ENCODE measurements around the gene RGS19. TPM values are rescaled to one million over a fixed set of nuclear protein-coding genes. Genes with fewer than 3 reads are reported as not detected.

RGS19 gene
- total RNA-seq, 2 experiments from 2014 or later: 39.6 to 40.2 TPM

DNA sequence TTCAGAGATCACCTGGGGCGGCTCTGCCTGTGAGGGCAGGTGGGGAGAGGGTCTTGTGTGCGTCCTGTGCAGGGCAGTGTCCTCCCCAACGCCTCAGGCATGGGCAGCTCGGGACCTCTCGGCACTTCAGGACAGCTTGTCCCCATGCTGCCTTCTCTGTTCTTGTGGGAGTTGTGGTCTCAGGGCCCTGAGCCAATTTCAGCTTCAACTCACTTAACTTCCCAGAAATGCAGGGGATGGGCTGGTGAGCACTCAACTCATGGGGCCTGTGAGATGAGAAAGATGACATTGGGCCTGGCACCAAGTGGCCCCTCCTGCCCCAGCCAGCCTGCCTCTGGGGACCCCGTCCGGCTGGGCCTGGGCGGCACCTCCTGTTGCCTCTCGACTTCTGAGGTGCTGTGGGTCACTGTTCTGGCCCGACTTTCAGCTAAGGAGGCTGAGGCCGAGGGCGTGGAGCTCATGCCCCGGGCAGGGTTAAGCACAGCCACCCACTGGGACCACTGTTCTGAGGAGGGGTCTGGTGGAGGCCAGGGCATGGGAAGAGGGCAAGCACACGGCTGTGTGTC, 6.7 kb downstream of the RGS19 start:
- no peak overlapping the region for H3K27ac Mint-ChIP-seq
- intact Hi-C loops (cut with DNase I, micrococcal nuclease): no loop called here
- H3K4me1 Mint-ChIP-seq: peaks cover 7% of the 10 kb centered on the region
- H3K36me3 Mint-ChIP-seq (ENCODE audit: low read depth): peaks cover 4% of the 10 kb centered on the region
- ChIA-PET POLR2A (no interaction called here), CTCF (interaction anchor here (0.5 to 0.7 kb wide), 2 partner anchors 26 to 28 kb away, joined by 3 read pairs; no protein-coding TSS in a partner anchor)
- no peaks in the 10 kb centered on the region for H3K9me3 Mint-ChIP-seq (ENCODE audit: low read depth)
- DNase-seq (no peak), ATAC-seq (no peak)
- H3K27me3 Mint-ChIP-seq: no peaks in the 10 kb centered on the region
- no peak overlapping the region for H3K4me3 Mint-ChIP-seq

DNA sequence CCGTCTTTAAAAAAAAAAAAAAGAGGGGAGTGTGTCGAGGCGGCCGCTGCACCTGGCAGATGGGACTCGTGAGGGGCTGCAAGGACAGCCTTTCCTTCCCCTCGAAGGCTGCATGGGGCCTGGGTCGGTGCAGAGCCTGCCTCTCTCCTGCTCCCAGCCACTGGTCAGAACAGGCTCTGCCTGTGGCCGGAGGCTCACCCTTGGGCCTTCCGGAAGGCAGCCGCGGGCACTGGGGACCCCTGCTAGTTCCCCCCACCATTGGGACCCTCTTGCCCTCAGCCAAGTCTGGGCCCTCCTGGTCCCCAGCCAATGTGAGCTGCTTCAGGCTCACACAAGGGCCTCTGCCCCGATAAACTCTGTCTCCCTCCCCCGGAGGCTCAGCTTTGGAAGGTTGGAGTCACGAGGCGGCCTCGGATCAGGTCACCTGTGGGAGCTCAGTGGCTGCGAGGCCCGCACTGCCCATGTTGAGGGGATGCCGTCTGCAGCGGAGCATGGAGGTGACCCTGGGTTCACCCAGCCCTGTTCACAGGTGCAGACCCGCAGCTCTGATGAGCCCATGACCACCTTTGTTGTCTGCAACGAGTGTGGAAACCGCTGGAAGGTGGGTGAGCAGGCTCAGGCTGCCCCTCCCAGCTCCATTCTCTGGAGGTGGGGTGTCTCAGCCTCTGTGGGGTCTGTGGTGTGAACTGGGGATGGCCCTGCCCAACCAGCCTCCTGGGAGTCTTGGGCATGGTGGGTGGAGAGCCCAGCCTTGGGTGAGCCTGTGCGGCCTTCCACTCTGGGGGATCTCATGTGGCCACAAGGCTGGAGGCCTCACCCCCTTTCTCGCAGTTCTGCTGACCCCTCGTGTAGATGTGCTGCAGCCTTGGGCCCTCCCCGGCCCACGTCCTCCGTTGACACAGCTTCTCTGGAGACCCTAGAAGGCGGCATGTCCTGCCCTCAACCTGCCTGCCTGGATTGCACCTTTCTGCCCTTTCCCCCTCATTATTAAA, 7.7 kb downstream of the RGS19 start:
- intact Hi-C loops (cut with DNase I, micrococcal nuclease): no loop called here
- no peaks in the 10 kb centered on the region for H3K27me3 Mint-ChIP-seq
- peaks cover 4% of the 10 kb centered on the region for H3K36me3 Mint-ChIP-seq (ENCODE audit: low read depth)
- CTCF ChIA-PET: no interaction called here
- peaks cover 15% of the 10 kb centered on the region for H3K4me1 Mint-ChIP-seq
- H3K4me3 Mint-ChIP-seq: no peak overlapping the region
- DNase-seq (no peak), ATAC-seq (no peak)
- no peak overlapping the region for H3K27ac Mint-ChIP-seq
- H3K9me3 Mint-ChIP-seq (ENCODE audit: low read depth): no peaks in the 10 kb centered on the region
- POLR2A ChIA-PET: no interaction called here

DNA sequence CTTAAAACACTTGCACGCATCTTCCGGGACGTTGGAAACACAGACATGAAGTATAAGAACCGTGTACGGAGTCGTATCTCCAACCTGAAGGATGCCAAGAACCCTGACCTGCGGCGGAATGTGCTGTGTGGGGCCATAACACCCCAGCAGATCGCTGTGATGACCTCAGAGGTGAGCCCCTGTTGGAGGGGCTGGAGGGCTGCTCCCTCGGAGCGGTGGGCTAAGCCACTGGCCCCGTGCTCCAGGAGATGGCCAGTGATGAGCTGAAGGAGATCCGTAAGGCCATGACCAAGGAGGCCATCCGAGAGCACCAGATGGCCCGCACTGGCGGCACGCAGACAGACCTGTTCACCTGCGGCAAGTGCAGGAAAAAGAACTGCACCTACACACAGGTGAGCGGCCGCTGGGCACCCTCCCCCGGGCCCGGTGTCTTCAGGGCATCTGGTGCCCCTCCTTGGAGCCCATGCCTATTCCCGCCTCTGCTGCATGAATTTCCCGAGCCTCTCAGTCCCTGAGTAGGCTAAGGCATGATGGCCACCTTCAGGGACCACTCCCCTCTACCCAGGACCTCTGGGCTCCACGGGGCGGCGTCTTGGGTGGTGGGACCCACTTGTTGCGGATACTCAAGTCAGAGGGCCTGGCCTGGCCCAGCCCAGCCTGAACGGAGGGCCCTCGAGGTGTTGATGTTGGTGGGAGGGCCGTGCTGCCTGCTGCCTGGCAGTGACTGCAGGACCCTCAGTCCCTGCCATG, 8.9 kb downstream of the RGS19 start:
- intact Hi-C loops (cut with DNase I, micrococcal nuclease): no loop called here
- Mint-ChIP-seq H3K4me1 (peaks cover 26% of the 10 kb centered on the region), H3K36me3 (ENCODE audit: low read depth) (peaks cover 4% of the 10 kb centered on the region), H3K9me3 (ENCODE audit: low read depth) (no peaks in the 10 kb centered on the region), H3K27me3 (no peaks in the 10 kb centered on the region), H3K27ac (no peak overlapping the region), H3K4me3 (no peak overlapping the region)
- ChIA-PET CTCF (interaction anchor here (1.6 kb wide), 1 partner anchor 9 kb away, joined by 4 read pairs; the partner anchor contains the start of genes OPRL1 and RGS19), POLR2A (no interaction called here)
- no peak for ATAC-seq
- no peak for DNase-seq

DNA sequence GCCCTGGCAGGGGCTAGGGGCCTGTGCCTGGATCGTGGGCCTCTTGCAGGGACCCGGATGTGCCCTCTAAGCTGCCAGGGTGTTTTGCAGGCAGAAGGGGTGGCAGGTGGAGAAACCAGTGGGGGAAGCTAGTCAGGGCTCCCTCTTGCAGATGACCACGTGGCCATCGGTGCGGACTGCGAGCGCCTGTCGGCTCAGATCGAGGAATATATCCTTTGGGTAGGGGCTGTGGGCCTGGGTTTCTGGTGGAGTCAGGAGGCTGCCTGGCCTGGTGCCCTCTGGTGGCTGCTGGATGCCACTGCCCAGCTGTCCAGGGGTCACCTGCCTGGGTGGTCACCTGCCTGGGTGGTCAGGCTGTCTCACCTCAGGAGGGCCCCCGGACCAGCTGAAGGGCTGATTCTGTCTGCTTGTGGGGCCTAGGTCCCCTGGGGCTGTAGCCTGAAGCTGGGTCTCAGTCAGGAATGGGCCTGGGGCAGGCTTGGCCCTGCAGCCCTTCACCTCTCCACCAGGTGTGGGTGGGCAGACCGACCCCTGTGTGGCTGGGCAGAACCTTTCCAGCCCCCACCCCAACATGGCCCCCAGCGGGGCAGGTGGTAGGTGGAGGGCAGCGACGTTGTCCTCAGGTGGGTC, 9.6 kb downstream of the RGS19 start:
- no peaks in the 10 kb centered on the region for H3K9me3 Mint-ChIP-seq (ENCODE audit: low read depth)
- ATAC-seq (no peak), DNase-seq (peak; percentile 61)
- ChIA-PET POLR2A (no interaction called here), CTCF (interaction anchor here (1.6 kb wide), 1 partner anchor 10 kb away, joined by 4 read pairs; the partner anchor contains the start of genes OPRL1 and RGS19)
- peaks cover 31% of the 10 kb centered on the region for H3K4me1 Mint-ChIP-seq
- H3K27ac Mint-ChIP-seq: no peak overlapping the region
- H3K4me3 Mint-ChIP-seq: no peak overlapping the region
- H3K36me3 Mint-ChIP-seq (ENCODE audit: low read depth): peaks cover 4% of the 10 kb centered on the region
- intact Hi-C loops (cut with DNase I, micrococcal nuclease): loop anchor here in 1 of 2 experiments (10.0 kb wide), 1 partner anchor 535 kb away; the partner anchor contains the start of gene PTK6
- H3K27me3 Mint-ChIP-seq: no peaks in the 10 kb centered on the region

DNA sequence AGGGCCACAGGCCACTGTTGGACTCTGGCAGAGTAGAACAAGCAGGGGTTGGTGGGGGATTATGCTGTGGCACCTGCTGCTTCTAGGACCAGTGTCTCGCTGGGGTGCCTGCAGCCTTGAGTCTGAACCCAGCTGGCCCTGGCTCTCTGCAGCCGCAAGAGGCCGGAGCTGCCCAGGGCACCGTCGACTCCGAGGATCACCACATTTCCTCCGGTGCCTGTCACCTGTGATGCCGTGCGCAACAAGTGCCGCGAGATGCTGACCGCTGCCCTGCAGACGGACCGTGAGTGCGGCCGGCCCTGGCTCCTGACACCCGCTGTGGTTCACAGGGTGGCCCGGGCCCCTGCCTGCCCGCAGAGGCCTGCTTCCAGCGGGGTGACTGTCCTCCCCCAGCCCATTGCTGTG, 10.1 kb downstream of the RGS19 start:
- H3K36me3 Mint-ChIP-seq (ENCODE audit: low read depth): peaks cover 4% of the 10 kb centered on the region
- ChIA-PET POLR2A (no interaction called here), CTCF (interaction anchor here (1.6 kb wide), 1 partner anchor 10 kb away, joined by 4 read pairs; the partner anchor contains the start of genes OPRL1 and RGS19)
- intact Hi-C loops (cut with DNase I, micrococcal nuclease): loop anchor here in 1 of 2 experiments (10.0 kb wide), 1 partner anchor 534 kb away; the partner anchor contains the start of gene PTK6
- no peak overlapping the region for H3K27ac Mint-ChIP-seq
- no peak overlapping the region for H3K4me3 Mint-ChIP-seq
- H3K9me3 Mint-ChIP-seq (ENCODE audit: low read depth): no peaks in the 10 kb centered on the region
- peaks cover 36% of the 10 kb centered on the region for H3K4me1 Mint-ChIP-seq
- no peaks in the 10 kb centered on the region for H3K27me3 Mint-ChIP-seq
- ATAC-seq (no peak), DNase-seq (no peak)

DNA sequence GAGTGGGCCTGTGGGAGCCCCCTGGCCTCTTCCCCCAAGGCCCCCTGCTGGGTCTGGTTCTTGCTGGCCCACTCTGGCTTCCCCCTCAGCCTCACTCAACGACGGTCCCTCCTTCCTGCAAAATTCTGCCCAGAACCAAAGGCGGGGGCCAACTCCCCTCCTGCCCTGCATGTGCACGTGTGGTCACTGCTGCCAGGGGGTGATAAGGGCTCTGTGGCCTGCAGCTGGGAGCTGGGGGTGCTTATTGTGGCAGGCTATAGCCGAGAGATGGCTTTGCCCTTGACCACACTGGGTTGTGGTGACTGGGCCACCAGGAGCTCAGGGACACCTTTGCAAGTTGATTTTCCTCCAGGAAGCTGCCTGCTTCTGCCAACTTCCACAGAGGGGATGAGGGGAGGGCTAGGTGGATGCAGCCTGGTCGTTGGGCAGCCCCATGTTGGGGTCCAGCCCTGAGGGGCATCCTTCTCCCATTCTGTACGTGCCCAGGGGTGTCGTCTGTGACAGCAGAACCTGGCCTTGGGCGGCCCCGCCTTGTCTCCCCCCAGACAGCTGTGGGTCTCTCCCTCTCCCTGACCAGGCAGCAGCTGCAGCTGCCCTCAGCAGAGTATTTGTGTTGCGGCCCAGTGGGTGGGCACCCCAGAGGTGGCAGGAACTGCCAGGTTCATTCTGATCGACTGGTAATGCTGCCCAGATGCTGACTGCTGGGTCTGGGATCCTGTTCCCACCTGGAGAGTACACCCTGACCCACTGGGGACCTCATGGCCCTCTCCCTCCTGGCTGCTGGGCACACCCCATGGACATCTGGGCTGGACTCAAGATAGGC, 10.7 kb downstream of the RGS19 start:
- DNase-seq (no peak), ATAC-seq (no peak)
- ChIA-PET CTCF (interaction anchor here (0.6 kb wide), 1 partner anchor 9 kb away, joined by 3 read pairs; no protein-coding TSS in a partner anchor), POLR2A (no interaction called here)
- Mint-ChIP-seq H3K4me3 (no peak overlapping the region), H3K27ac (no peak overlapping the region), H3K27me3 (no peaks in the 10 kb centered on the region), H3K9me3 (ENCODE audit: low read depth) (no peaks in the 10 kb centered on the region), H3K4me1 (peaks cover 41% of the 10 kb centered on the region), H3K36me3 (ENCODE audit: low read depth) (peaks cover 2% of the 10 kb centered on the region)
- intact Hi-C loops (cut with DNase I, micrococcal nuclease): loop anchor here in 1 of 2 experiments (10.0 kb wide), 1 partner anchor 534 kb away; the partner anchor contains the start of gene PTK6

DNA sequence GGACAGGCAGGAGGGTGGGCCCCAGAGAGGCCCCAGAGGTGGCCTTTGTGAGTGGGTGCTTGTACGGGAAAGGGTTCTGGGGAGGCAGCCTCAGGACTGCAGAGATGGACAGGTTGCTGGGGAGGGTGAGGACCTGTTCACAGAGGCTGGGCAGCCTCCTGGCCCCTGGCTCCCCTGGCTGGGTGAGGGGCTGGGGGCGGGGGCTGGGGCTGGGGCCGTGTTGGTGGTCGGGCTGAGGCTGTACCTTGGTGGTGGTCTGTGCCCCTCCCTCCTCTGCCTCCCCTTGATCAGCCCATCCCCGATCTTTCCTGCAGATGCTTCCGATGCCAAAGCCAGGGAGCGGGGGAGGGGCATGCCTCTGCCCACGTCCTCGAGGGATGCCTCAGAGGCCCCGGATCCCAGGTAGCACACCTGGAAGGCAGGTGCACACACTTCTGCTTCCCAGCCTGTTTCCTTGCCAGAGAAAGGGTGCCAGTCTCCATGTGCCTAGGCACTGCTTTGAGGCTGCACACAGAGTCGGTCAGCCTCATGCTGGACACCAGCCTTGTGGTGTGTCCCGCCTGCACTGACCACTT, 11.5 kb downstream of the RGS19 start:
- ChIA-PET POLR2A (no interaction called here), CTCF (no interaction called here)
- Mint-ChIP-seq H3K36me3 (ENCODE audit: low read depth) (peaks cover 2% of the 10 kb centered on the region), H3K27ac (peak overlapping the region; percentile 31), H3K9me3 (ENCODE audit: low read depth) (no peaks in the 10 kb centered on the region), H3K4me1 (peaks cover 41% of the 10 kb centered on the region), H3K4me3 (no peak overlapping the region), H3K27me3 (no peaks in the 10 kb centered on the region)
- intact Hi-C loops (cut with DNase I, micrococcal nuclease): loop anchor here in 1 of 2 experiments (10.0 kb wide), 1 partner anchor 533 kb away; the partner anchor contains the start of gene PTK6
- no peak for ATAC-seq
- DNase-seq: no peak

DNA sequence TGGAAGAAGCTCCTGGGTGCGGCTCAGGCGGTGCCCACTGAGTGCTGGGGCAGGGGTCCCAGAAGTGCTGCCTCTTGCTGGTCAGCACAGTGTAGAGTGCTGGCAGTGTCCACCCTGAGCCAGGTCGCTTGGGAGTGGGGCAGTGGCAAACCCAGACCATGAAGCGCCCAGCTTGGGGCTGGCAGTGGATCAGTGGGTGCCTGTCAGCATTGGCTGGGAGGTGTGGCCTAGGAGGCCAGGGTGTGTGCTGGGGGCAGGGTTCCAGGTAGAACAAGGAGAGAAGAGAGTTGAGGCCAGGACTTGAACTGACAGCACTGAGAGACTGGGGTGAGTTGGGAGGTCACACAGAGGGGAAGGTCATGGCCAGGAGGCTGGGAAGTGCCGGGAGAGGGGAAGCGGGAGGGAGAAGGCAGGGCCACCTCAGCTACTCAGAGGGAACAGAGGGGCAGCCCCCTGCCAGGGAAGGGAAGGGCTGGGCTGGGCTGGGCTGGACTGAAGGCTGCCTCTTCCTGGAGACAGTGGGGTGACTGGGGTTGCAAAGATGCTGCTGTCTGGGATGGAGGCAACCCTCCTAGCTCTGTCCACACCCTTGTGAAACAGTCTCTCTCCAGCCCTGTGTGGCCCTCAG, 12.2 kb downstream of the RGS19 start:
- ATAC-seq (no peak), DNase-seq (no peak)
- peaks cover 46% of the 10 kb centered on the region for H3K4me1 Mint-ChIP-seq
- POLR2A ChIA-PET: no interaction called here
- peak overlapping the region; percentile 55 for H3K27ac Mint-ChIP-seq
- no peaks in the 10 kb centered on the region for H3K9me3 Mint-ChIP-seq (ENCODE audit: low read depth)
- intact Hi-C loops (cut with DNase I, micrococcal nuclease): loop anchor here in 1 of 2 experiments (10.0 kb wide), 1 partner anchor 532 kb away; the partner anchor contains the start of gene PTK6
- CTCF ChIA-PET: interaction anchor here (2.0 kb wide), 1 partner anchor 10 kb away, joined by 6 read pairs; no protein-coding TSS in a partner anchor
- no peaks in the 10 kb centered on the region for H3K36me3 Mint-ChIP-seq (ENCODE audit: low read depth)
- H3K4me3 Mint-ChIP-seq: no peak overlapping the region
- H3K27me3 Mint-ChIP-seq: no peaks in the 10 kb centered on the region

DNA sequence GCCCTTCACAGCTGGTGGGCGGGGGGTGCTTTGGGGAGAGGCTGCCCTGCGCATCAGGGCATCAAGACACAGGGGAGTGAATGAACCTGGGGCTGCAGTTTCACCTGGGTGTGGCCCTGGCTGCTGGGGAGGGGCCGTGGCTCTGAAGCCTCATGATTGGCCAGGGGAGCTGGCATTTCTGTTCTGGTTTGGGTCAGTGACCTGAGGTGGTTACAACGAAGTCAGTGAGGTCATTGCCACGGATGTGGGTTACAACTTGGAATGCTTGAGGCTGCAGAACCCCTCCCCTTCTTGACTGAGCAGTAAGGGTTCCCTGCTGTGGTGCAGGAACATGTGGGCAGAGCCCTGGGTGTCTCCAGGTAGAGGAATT, 13.4 kb downstream of the RGS19 start:
- H3K9me3 Mint-ChIP-seq (ENCODE audit: low read depth): no peaks in the 10 kb centered on the region
- DNase-seq (peak; percentile 84), ATAC-seq (peak; percentile 69)
- H3K4me1 Mint-ChIP-seq: peaks cover 49% of the 10 kb centered on the region
- no peaks in the 10 kb centered on the region for H3K27me3 Mint-ChIP-seq
- ChIA-PET POLR2A (interaction anchor here (0.6 kb wide), 2 partner anchors 12 to 123 kb away, joined by 3 read pairs; no protein-coding TSS in a partner anchor), CTCF (interaction anchor here (0.7 to 2.0 kb wide), 4 partner anchors 9 to 200 kb away, joined by 3 to 6 read pairs (median 4); partner anchors contain the start of gene TPD52L2)
- H3K4me3 Mint-ChIP-seq: peak overlapping the region; percentile 20
- peak overlapping the region; percentile 80 for H3K27ac Mint-ChIP-seq
- intact Hi-C loops (cut with DNase I, micrococcal nuclease): loop anchor here in 1 of 2 experiments (2.0 to 10.0 kb wide), 2 partner anchors 13 to 531 kb away; partner anchors contain the start of genes PTK6 and RGS19
- H3K36me3 Mint-ChIP-seq (ENCODE audit: low read depth): no peaks in the 10 kb centered on the region
